Measurements from ENCODE around the gene SLC9C1.
"Not testable (repeated sequence)": the region's sequence is repeated elsewhere in the genome, so short reads cannot be mapped to it uniquely, and the experiment has no call there.

SLC9C1 gene

DNA sequence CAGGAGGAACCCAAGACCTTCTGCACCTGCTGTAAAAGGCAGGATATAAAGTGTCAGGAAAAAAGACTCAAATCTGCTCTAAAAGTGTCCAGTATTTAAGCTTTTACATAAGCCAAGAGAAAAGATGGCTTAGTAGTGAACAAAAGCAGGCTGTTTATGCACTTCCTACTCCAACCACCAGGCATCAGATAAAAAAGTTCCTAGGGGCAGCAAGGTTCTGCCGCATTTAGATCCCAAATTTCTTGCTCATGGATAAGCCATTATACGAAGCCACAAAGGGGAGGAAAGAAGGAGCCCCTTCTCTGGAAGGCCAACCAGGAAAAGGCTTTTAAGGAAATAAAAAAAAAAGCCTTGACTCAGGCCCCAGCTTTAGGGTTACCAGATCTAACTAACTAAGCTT lies 10.6 kb upstream of the SLC9C1 start:
- DNase-seq, result no peak

- DNase-seq, result no peak
Observed at GRCh38 chr3:112303764-112304325, 9.8 kb upstream of the SLC9C1 start.

DNA sequence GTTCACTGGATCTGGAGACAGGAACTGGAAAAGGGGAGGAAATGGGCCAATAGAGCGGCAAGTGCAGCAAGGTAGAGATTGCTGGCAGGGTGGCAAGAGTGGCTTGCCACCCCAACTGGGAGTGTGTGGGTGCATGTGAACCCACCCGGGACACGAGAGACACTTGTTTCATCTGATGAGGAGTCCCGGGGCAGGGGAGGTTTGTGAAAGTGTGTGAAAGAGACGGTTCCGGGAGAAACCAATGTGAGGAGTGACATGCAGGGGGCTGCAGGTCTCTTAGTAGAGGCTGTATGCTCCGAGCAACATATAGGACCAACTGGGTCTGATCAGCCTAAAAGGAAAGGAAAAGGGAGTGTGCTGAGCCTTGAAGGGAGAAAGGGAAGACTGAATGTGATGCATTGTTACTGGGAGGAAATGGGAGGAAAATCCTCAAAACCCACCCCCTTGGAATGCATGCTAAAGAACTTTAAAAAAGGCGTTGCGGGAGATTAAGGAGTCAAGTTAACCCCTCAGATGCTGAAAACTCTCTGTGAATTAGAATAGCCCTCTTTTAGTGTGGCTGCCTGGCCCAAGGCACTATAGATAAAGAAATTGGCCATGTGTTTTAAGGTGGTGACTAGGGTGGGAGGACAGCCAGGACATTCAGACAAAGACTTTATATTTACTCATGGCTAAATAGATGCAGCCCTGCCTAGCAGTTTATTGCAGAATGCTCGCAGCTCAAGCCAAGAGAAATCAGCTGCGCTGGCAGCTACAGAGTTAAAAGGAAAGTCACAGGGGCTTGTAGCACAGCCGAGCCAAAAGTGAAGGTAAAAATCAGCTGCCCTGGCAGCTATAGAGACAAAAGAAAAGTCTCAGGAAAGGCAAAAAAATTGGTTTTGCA lies 9.1 kb upstream of the SLC9C1 start:
- DNase-seq, result no peak

DNA sequence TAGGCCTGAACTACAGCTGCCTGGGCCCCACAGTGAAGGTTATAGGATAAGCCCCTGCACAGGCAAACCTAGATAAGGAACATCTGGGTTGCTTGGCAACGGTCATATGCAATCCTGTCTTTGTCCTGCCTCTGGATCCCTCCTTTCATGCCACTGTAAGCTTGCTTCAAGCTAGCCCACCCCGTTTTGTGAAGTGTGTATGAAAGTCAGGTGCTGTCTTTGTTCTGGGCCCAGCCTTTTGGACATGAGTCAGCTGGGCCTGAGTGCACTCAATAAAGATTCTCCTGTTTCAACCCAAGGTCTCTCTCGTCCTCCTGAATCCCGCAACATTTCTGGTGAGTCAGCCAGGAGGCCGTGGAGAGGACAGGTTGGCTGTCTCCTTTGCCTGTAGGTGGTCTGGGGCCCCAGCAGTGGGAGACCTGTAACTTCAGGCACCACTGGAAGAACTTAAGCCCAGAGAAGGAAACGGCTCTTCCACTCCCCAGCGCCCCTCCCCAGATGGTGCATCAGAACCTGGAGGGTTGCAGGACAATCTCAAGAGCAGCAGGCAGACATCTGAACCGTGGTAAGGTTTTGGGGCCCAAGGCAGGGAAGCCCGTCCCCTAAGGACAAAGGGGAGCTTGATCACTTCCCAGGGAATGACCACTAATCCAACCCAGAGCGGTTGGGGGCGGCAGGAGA lies 8.3 kb upstream of the SLC9C1 start:
- DNase-seq, result no peak

DNA sequence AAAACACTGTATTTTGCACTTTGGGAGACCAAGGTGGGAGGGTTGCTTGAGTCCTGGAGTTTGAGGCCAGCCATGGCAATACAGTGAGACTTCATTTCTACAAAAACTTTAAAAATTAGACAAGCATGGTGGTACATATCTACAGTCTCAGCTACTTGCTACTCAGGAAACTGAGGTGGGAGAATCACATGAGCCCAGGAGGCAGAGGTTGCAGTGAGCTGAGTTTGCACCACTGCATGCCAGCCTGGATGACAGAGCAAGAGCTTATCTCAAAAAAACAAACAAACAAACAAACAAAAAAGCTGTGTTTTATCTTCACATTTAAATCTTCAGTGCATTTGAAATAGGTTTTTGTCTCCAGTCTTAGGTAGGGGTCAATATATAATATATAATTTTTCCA lies 4.8 kb upstream of the SLC9C1 start:
- no peak for DNase-seq

GRCh38 chr3:112297714-112298113 lies 3.7 kb upstream of the SLC9C1 start:
- no peak for DNase-seq

DNA sequence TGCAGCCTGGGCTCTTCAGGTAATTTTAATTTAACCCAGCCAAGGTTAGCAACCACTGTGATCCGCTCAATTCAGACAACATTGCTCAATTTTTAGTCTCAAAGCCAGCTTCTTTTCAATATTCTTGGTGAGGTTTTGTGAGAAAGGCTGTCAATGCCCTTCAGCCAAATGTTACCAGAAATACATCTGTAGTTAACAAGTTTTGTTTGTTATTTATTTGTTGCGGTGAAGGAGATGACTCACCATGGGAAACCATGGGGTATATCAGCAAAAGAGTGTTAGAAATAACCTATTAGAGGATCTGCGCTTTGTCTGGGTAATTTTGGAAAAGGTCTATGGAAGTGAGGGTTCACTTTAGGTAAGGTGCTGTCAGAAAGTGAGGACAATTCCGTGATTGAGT lies 5.0 kb downstream of the SLC9C1 start:
- no peak for DNase-seq

DNA sequence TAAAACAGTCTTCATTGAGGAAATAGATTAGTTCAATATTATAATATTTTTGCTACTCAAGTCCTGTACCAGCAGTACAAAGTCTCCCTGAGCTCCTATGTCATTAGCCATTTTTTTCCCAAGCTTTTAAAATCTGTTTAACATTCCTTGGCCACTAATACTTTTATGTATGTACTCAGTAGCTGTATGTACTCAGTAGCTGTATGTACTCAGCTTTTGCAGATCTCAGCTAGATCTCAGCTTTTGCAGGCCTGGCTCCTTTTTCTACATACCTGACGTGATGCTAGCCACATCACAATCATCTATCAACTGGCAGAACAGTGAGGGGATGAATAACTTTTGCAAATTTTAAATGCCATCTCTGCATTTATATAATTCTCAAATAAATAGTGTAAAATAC lies 13.8 kb downstream of the SLC9C1 start:
- no peak for DNase-seq

- no peak for DNase-seq
Observed at GRCh38 chr3:112273536-112273935, 20.5 kb downstream of the SLC9C1 start.

- DNase-seq, result no peak
Observed at GRCh38 chr3:112261742-112262141, 32.3 kb downstream of the SLC9C1 start.

- no peak for DNase-seq
Observed at GRCh38 chr3:112260563-112260962, 33.5 kb downstream of the SLC9C1 start.

DNA sequence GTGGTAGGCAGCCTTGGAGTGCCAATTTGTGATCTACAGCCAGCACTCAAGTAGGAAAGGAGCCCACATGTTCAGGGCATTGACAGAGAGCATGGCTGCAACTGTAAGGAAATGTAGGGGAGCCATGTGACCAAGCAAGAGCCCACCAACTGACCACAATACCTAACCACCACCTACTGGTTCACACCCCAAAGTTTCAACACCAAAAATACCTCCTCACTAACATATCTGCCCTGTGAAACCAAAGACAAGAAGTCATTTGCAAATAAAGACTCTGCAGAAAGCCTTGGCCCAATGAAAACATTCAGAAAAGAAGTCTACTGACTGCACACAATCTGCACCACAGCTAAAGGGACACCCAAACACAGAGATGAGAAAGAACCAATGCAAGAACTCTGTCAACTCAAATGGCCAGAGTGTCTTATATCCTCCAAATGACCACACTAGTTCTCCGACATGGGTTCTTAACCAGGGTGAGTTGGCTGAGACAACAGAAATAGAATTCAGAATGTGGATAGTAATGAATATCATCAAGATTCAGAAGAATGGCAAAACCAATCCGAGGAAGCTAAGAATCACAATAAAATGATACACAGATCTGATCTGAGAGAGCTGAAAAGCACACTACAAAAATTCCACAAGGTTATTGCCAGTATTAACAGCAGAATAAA lies 40.6 kb downstream of the SLC9C1 start:
- DNase-seq, result no peak

- DNase-seq, result no peak
Observed at GRCh38 chr3:112247900-112248299, 46.1 kb downstream of the SLC9C1 start.

- no peak for DNase-seq
Observed at GRCh38 chr3:112247350-112247749, 46.7 kb downstream of the SLC9C1 start.

- DNase-seq, result no peak
Observed at GRCh38 chr3:112233083-112233482, 60.9 kb downstream of the SLC9C1 start.

- no peak for DNase-seq
Observed at GRCh38 chr3:112231727-112232126, 62.3 kb downstream of the SLC9C1 start.

GRCh38 chr3:112230033-112230432 lies 64.0 kb downstream of the SLC9C1 start:
- DNase-seq, result no peak

- no peak for DNase-seq
Observed at GRCh38 chr3:112228786-112229185, 65.2 kb downstream of the SLC9C1 start.

DNA sequence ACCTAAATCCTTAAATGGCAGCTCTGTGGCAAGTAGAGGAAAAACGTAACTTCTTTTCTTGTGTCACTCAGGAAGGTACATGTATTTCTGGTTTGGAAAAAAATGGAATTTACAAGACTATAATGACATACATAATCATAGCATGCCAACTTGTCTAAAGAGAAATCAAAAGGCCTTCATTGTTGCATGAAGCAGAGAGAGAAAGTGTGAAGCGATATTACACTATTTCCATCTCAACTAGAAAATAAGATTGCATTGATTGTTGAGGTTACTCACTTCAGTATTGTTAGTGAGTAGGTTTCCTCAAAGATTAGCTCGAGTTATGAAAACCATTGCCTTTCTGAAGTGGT lies 93.7 kb downstream of the SLC9C1 start:
- DNase-seq, result no peak

DNA sequence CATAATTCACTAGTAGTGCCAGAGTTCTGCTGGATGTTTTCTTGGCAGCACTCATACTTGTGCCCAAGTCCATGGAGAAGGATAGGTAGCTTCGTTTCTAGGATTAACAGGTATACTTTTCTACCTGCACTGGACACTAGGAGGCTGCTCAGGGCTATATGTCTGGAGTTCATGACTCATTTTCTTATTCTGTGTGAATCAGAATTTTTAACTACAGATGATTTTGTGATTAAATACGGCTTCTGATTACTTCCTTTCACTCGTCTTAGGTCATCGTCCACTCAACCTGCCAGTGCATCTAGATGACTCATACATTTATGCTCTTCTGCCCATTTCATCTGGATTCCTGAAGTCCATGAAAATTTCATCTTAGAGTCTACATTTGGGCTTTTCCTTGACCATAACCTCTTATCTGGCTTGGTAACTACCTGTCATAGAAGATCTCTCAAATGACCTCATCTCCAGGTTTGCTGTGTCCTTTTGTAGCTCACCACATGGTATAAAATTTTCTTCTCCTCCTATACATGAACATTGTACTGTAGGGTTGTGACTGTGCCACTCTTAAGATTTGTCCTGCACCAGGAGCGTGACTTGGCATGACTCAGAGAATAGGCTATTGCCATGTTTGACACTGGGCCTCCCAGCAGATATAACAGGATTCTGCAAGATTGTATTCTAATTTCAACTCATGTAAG lies 94.2 kb downstream of the SLC9C1 start:
- DNase-seq, result no peak

DNA sequence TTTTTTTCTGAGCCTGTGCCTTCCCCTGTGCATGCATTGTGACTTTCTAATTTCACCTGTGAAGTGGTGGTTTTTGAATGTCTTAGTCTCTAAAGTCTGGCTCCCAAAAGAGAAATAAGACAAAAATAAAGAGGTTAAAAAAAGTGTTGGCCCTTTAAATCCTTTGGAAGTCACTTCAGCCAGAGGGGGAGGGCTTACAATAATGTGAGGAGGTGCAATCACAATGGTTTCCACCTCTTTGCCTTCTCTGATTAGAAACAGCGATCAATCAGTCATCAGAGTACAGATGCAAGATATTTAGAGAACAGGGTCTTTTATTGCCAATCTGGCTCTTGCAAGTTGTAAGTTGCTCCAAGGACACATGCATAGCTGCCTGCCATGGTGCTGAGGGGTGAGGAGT lies 96.9 kb downstream of the SLC9C1 start:
- no peak for DNase-seq

DNA sequence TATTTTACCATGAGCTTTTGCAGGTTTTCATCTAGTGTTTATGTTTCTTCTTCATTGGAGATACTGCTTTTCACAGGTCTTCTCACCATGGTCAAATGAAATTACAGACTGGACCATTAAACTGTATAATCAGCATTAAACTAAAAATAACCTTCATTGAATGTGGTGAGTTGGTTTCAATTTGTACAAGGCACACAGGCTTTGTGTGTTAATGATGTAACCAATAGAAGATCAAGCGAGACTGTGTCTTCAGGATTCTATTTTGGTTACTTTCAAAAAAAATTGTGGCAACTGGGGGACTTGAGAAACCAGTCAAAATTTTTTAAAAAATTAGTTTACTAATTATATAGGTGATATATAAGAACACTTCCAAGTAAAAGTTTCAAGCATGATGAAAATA lies 106.7 kb downstream of the SLC9C1 start:
- no peak for DNase-seq

GRCh38 chr3:112185423-112186035 lies 108.5 kb downstream of the SLC9C1 start:
- DNase-seq, result not testable (repeated sequence)
